Fibroblast of gingiva (primary cell): ENCODE measurements around the gene PSMB8.

ENCODE experiments used
- DNase-seq: peaks from one replicate; pipeline ENCODE4 v3.0.0-alpha.2; 2011; ENCODE audit warnings: low read depth

The PSMB8 gene

DNA sequence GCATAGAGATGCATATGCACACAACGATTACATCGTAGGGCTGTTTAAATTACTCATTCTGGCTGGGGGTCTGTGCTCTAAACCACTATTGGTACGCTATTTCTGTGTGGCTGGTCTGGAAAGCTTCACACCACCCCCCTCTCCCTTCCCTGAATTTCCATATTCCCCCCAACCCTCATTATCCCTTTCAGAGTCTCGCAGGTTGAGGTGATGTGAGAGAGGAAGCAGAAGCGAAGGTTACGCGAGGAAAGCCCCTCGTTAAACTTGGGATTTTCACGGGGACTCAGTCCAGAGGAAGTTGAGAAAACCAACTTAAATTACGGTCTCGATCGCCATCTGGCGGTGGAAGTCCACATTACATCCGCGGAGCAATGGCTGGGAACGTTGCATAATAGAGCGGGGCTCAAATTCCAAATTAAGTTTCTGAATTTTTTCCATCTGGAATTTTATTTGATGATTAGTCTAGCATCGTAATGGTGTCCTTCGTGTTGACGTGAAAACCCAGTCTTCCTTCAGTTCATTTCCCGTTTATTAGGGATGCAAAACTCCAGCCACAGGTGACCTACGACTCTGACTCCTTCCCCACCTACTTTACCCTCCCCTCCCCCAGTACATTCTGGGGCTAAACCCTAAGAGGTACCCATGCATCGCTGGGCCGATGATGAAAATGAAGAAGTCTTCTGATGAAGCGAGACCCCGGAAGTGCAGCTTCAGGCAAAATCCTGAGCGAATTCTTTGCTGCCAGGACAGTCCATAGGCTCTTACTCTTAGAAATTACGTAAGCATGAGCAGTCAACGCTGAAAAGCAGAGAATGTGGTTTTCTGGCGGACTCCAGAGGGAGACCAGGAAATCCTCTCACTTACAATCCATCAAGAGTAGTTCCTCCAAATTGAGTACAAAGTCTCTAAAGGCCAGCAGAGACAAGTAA is 46.7 kb downstream of the PSMB8 start:
- DNase-seq, result peak; percentile 44

DNA sequence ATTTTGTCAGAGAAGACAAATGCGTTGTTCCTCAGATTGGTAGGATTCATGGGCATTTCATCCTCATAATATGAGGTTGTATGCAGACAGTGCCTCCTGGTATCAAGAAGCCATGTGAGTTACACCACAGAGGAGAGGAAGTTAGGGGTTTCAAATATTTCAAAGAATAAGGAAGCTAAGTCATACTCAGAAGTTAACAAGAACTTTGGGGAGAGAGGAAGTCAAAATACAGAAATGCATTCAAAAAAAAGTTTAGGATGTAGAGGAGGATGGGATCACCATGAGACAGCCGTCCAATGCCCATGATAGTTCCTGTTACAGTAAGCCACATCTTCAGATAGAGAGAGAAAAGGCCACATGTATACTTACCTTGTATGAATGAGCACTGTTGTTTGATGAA is 49.3 kb downstream of the PSMB8 start:
- DNase-seq, result no peak

DNA sequence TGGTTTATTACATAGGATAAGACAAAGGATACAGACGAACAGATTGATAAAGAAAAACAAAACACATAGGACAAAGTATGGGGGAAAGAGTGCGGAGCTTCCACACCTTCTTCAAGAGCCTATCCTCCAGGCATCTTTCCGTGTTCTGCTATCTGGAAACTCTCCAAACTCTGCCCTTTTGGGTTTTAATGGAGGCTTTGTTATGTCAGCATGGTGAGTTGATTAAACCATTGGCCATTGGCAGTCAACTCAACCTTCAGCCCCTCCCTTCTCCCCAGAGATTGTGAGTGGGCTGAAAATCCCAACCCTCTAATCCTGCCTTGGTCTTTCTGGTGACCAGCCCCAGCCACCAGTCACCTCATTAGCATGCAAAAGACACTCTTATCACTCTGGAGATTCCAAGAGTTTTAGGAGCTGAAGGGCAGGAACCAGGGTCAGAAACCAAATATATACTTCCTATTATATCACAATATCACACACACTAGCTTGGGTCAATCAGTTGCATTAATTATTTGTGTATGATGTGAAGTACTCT is 50.9 kb downstream of the PSMB8 start:
- no peak for DNase-seq
